Hippocampal formation (tissue), 2 donors: ENCODE measurements around the gene PRRT2.
A peak's percentile ranks its signal among the peaks of the same experiment; 100 is the strongest.

Experiments used
- DNase-seq, 2 donors: peaks; one replicate each; lab custom pipeline; 2025; lab: John Stamatoyannopoulos, UW

PRRT2 gene

GRCh38 chr16:29811170-29811895, 660 bp upstream of the PRRT2 start:
- peak; percentile 91 to 93 for DNase-seq

GRCh38 chr16:29812754-29813643, 1.0 kb downstream of the PRRT2 start:
- DNase-seq: no peak

GRCh38 chr16:29813644-29814562, 1.9 kb downstream of the PRRT2 start:
- DNase-seq: no peak

GRCh38 chr16:29814592-29814991, 2.6 kb downstream of the PRRT2 start:
- DNase-seq: no peak

- no peak for DNase-seq
These were observed 3.2 kb downstream of the PRRT2 start for GRCh38 chr16:29815032-29815721.

GRCh38 chr16:29815793-29816693, 4.0 kb downstream of the PRRT2 start, which contains the start of gene PAGR1:
PAGR1 (plus strand) TSS chr16:29816152; CDS start chr16:29816526, 374 bp downstream.
- peak; percentile 96 to 97 for DNase-seq

GRCh38 chr16:29816694-29817441, 4.9 kb downstream of the PRRT2 start:
- DNase-seq: peak in 1 of 2 donors; percentile 59

GRCh38 chr16:29818082-29818481, 6.1 kb downstream of the PRRT2 start:
- DNase-seq: no peak

GRCh38 chr16:29819506-29819905, 7.5 kb downstream of the PRRT2 start:
- DNase-seq: no peak

GRCh38 chr16:29820271-29820701, 8.3 kb downstream of the PRRT2 start, which contains the start of gene MVP:
MVP (plus strand) TSS chr16:29820462; CDS start chr16:29830550, 10,088 bp downstream.
- DNase-seq: peak; percentile 38 to 46

GRCh38 chr16:29820730-29821642, 9.0 kb downstream of the PRRT2 start:
- DNase-seq: no peak

- no peak for DNase-seq
These were observed 9.7 kb downstream of the PRRT2 start for GRCh38 chr16:29821643-29822115.

- no peak for DNase-seq
These were observed 12.7 kb downstream of the PRRT2 start for GRCh38 chr16:29824589-29825144.

GRCh38 chr16:29825145-29826044, 13.4 kb downstream of the PRRT2 start:
- DNase-seq: peak; percentile 29 to 43

- no peak for DNase-seq
These were observed 14.3 kb downstream of the PRRT2 start for GRCh38 chr16:29826342-29826695.

GRCh38 chr16:29830774-29831173, 18.8 kb downstream of the PRRT2 start:
- no peak for DNase-seq

GRCh38 chr16:29831490-29831889, 19.5 kb downstream of the PRRT2 start:
- DNase-seq: no peak
